Frontal cortex (tissue), 4 donors: ENCODE data around the gene CCT7. TPM values are rescaled to one million over a fixed set of nuclear protein-coding genes. Genes with fewer than 3 reads are reported as not detected.
A peak's percentile ranks its signal among the peaks of the same experiment; 100 is the strongest.

Source experiments
- DNase-seq, 2 donors: peaks; one replicate each; pipeline ENCODE4 v3.0.0; 2012; ENCODE audit warnings: low spot score in 2 of 2
- FAIRE-seq: peaks from 2 replicates; lab custom pipeline; 2012; peaks lifted over from hg19 to GRCh38; lab: Jason Lieb, UNC
- small RNA-seq: library from RNA; depleted of rRNA; stranded (forward); fragments of <200 nt; gene quantifications from one replicate; pipeline ENCODE3, GENCODE V24; 2014
- total RNA-seq: library from RNA; depleted of rRNA; stranded (reverse); fragments of >200 nt; gene quantifications from one replicate; pipeline ENCODE4 v1.2.3, GENCODE V29; 2014
- donor health status: control.
- donor health status: control.
- donor health status: control.

CCT7 gene
- total RNA-seq, 1 donor from 2014 or later = 214 TPM

- FAIRE-seq = no peak
- DNase-seq = peak; percentile 50 to 60
Observed at GRCh38 chr2:73291093-73291460, 57.0 kb downstream of the CCT7 start.

GRCh38 chr2:73291461-73292315 is 57.6 kb downstream of the CCT7 start:
- DNase-seq (no peak), FAIRE-seq (no peak)

GRCh38 chr2:73292316-73292905 is 58.3 kb downstream of the CCT7 start:
- FAIRE-seq = no peak

GRCh38 chr2:73292906-73293533 is 58.9 kb downstream of the CCT7 start:
- FAIRE-seq (no peak), DNase-seq (no peak)

More at GRCh38 chr2:73292316-73292905, 58.3 kb downstream of the CCT7 start:
- DNase-seq = no peak

GRCh38 chr2:73293534-73294171 is 59.5 kb downstream of the CCT7 start, which contains the start of gene EGR4:
Gene EGR4 (minus strand): TSS chr2:73293548. CDS start chr2:73293317, 231 bp downstream.
- FAIRE-seq (no peak), DNase-seq (peak; percentile 80 to 87)

GRCh38 chr2:73294239-73294638 is 60.1 kb downstream of the CCT7 start:
- DNase-seq = no peak
- FAIRE-seq = no peak

GRCh38 chr2:73295751-73296400 is 61.8 kb downstream of the CCT7 start:
- no peak for FAIRE-seq
- no peak for DNase-seq

- FAIRE-seq (no peak), DNase-seq (no peak)
Observed at GRCh38 chr2:73297151-73297559, 63.0 kb downstream of the CCT7 start.

GRCh38 chr2:73297586-73297985 is 63.5 kb downstream of the CCT7 start:
- FAIRE-seq (no peak), DNase-seq (no peak)

GRCh38 chr2:73300926-73301325 is 66.8 kb downstream of the CCT7 start:
- no peak for FAIRE-seq
- DNase-seq = no peak

- no peak for DNase-seq
- no peak for FAIRE-seq
Observed at GRCh38 chr2:73301636-73302035, 67.5 kb downstream of the CCT7 start.

Small RNA genes lying within 50 kb of the gene (small RNA-seq; reads per million reads assigned to genes)
- not detected for gene RNU6-111P

Other genes starting within 250 kb of the CCT7 start
- 12.2 TPM for gene SFXN5, start 162.6 kb upstream of the CCT7 start, total RNA-seq
- 5.7 TPM for gene RAB11FIP5, start 121.4 kb upstream of the CCT7 start, total RNA-seq
- gene NOTO, start 31.7 kb upstream of the CCT7 start, total RNA-seq = not detected
- 19.6 TPM for gene SMYD5, start 20.1 kb upstream of the CCT7 start, total RNA-seq
- gene PRADC1, start 1.1 kb upstream of the CCT7 start, total RNA-seq = 7.3 TPM
- 20.0 TPM for gene FBXO41, start 50.2 kb downstream of the CCT7 start, total RNA-seq
- not detected for gene EGR4, start 59.2 kb downstream of the CCT7 start, total RNA-seq
- 61.1 TPM for gene ALMS1, start 151.5 kb downstream of the CCT7 start, total RNA-seq